Measurements from ENCODE around the gene KDELR1.

Gene KDELR1

GRCh38 chr19:48385461-48386087, 5.8 kb downstream of the KDELR1 start:
- TF ChIP-seq CTCF (IDR thresholded peaks at IDR 0.05; ENCODE audit: low read length, missing control alignments), result no peak
- no peak for DNase-seq (ENCODE audit: low read depth)

GRCh38 chr19:48382286-48382685, 9.1 kb downstream of the KDELR1 start:
- DNase-seq (ENCODE audit: low read depth), result no peak
- H3K4me3 ChIP-seq (replicated peaks; ENCODE audit: low read depth, low read length), result no peak overlapping the region
- no peak for TF ChIP-seq CTCF (IDR thresholded peaks at IDR 0.05; ENCODE audit: low read length, missing control alignments)

More at GRCh38 chr19:48385461-48386087, 5.8 kb downstream of the KDELR1 start:
- no peak overlapping the region for H3K4me3 ChIP-seq (replicated peaks; ENCODE audit: low read depth, low read length)

- H3K4me3 ChIP-seq (replicated peaks; ENCODE audit: low read depth, low read length), result no peak overlapping the region
- TF ChIP-seq CTCF (IDR thresholded peaks at IDR 0.05; ENCODE audit: low read length, missing control alignments), result no peak
- DNase-seq (ENCODE audit: low read depth), result no peak
Observed at GRCh38 chr19:48381178-48381950, 10.0 kb downstream of the KDELR1 start.

- no peak for DNase-seq (ENCODE audit: low read depth)
- no peak for TF ChIP-seq CTCF (IDR thresholded peaks at IDR 0.05; ENCODE audit: low read length, missing control alignments)
- no peak overlapping the region for H3K4me3 ChIP-seq (replicated peaks; ENCODE audit: low read depth, low read length)
Observed at GRCh38 chr19:48379058-48379457, 12.3 kb downstream of the KDELR1 start.

GRCh38 chr19:48378194-48378570, 13.2 kb downstream of the KDELR1 start:
- TF ChIP-seq CTCF (IDR thresholded peaks at IDR 0.05; ENCODE audit: low read length, missing control alignments), result no peak
- H3K4me3 ChIP-seq (replicated peaks; ENCODE audit: low read depth, low read length), result no peak overlapping the region
- no peak for DNase-seq (ENCODE audit: low read depth)

- no peak for DNase-seq (ENCODE audit: low read depth)
- no peak overlapping the region for H3K4me3 ChIP-seq (replicated peaks; ENCODE audit: low read depth, low read length)
- no peak for TF ChIP-seq CTCF (IDR thresholded peaks at IDR 0.05; ENCODE audit: low read length, missing control alignments)
Observed at GRCh38 chr19:48373567-48373966, 17.8 kb downstream of the KDELR1 start.

All from fibroblast of pulmonary artery (primary cell).